ENCODE measurements around the gene SPINK1. TPM values are rescaled to one million over a fixed set of nuclear protein-coding genes. Genes with fewer than 3 reads are reported as not detected.
"Not testable (repeated sequence)": the region's sequence is repeated elsewhere in the genome, so short reads cannot be mapped to it uniquely, and the experiment has no call there.

Gene SPINK1
- total and polyA plus RNA-seq, 4 experiments from 2014 or later: not detected

DNA sequence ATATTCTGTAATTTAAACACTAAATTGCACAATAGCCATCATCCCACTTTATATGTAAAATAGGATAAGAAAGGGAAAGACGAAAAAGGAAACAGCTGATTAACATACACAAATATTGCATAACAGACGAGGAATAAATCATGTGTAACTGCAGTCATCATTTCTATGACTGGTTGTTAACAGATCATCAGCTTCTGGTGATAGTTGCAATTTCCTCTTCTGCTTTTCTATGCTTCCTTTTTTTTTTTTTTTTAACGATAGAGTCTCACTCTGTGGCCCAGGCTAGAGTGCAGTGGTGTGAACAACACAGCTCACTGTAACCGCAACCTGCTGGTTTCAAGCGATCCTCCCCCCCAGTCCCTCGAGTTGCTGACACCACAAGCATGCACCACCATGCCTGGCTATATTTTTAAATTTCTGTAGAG, 26.4 kb downstream of the SPINK1 start:
- no peak overlapping the region for H3K27ac Mint-ChIP-seq
- Histone ChIP-seq H3K27me3 (ENCODE audit: insufficient read depth, low read length) (no peaks in the 10 kb centered on the region), H3K9me3 (ENCODE audit: control insufficient read depth in 1 of 2, low read length in 2 of 2) (no peaks in the 10 kb centered on the region), H3K4me3 (ENCODE audit: low read length in 2 of 2) (no peak overlapping the region), H3K4me1 (ENCODE audit: insufficient read depth, low read length) (no peaks in the 10 kb centered on the region), H3K36me3 (ENCODE audit: insufficient read depth, low read length) (no peaks in the 10 kb centered on the region), H3K27ac (ENCODE audit: low read depth, low read length) (no peak overlapping the region)
- no peaks in the 10 kb centered on the region for H3K27me3 Mint-ChIP-seq
- H3K36me3 Mint-ChIP-seq: no peaks in the 10 kb centered on the region
- intact Hi-C loops (cut with micrococcal nuclease): no loop called here
- no peak overlapping the region for H3K4me3 Mint-ChIP-seq
- ChIA-PET CTCF (ENCODE audit: partially characterized antibody) (no interaction called here), POLR2A (ENCODE audit: partially characterized antibody) (no interaction called here)
- DNase-seq: peak in 3 of 5 donors; percentile 10 to 22 (median 19)
- H3K9me3 Mint-ChIP-seq: peaks cover 0 to 2% (median 0%) of the 10 kb centered on the region in 8 donors
- peaks cover 0 to 7% (median 2%) of the 10 kb centered on the region in 4 donors for H3K4me1 Mint-ChIP-seq

DNA sequence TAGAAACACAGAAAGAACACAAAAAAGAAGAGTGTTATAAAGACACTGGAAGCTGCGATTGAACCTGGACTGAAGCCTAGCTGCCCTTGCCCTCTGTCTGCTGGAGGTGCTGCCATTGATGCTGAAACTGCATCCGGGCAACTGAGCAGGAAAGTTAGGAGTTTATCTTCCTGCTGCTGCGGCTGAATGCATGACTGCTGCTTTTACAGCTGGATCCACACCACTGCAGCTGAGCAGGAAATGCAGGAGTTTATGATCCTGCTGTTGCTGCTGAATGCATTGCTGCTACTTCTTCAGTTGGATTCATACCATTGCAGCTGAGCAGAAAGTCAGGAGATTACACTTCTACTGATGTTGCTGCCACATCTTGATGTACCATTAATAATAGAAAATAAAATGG, 27.1 kb downstream of the SPINK1 start:
- H3K36me3 ChIP-seq (ENCODE audit: insufficient read depth, low read length): no peaks in the 10 kb centered on the region
- H3K9me3 Mint-ChIP-seq: peaks cover 0 to 2% (median 0%) of the 10 kb centered on the region in 8 donors
- ChIA-PET CTCF (ENCODE audit: partially characterized antibody) (no interaction called here), POLR2A (ENCODE audit: partially characterized antibody) (no interaction called here)
- H3K4me1 ChIP-seq (ENCODE audit: insufficient read depth, low read length): no peaks in the 10 kb centered on the region
- H3K4me3 Mint-ChIP-seq: no peak overlapping the region
- no peaks in the 10 kb centered on the region for H3K36me3 Mint-ChIP-seq
- DNase-seq: no peak
- no peaks in the 10 kb centered on the region for H3K9me3 ChIP-seq (ENCODE audit: control insufficient read depth in 1 of 2, low read length in 2 of 2)
- no peaks in the 10 kb centered on the region for H3K27me3 Mint-ChIP-seq
- peaks cover 0 to 7% (median 2%) of the 10 kb centered on the region in 4 donors for H3K4me1 Mint-ChIP-seq
- no peak overlapping the region for H3K27ac ChIP-seq (ENCODE audit: low read depth, low read length)
- intact Hi-C loops (cut with micrococcal nuclease): no loop called here
- no peak overlapping the region for H3K27ac Mint-ChIP-seq
- H3K4me3 ChIP-seq (ENCODE audit: low read length in 2 of 2): no peak overlapping the region
- H3K27me3 ChIP-seq (ENCODE audit: insufficient read depth, low read length): no peaks in the 10 kb centered on the region

DNA sequence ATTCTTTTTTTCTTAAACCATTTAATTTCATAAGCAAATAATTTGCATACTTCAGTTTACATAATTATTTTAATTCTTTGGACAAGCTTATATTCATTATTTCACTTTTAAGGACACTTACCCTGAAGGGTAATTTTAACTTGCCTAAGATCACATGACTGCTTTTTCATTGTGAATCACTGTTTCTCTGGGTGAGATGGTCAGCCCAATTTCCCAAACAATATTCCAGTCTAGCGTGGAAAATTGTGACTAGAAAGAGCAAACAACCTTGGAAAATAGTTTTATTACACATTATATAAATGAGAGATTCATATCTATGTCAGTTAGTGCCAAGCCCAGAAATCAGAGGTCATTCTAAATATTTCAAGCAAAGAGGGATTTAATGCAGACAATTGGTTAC, 27.5 kb downstream of the SPINK1 start:
- Mint-ChIP-seq H3K36me3 (no peaks in the 10 kb centered on the region), H3K9me3 (peaks cover 0 to 2% (median 0%) of the 10 kb centered on the region in 8 donors), H3K4me1 (peaks cover 0 to 7% (median 2%) of the 10 kb centered on the region in 4 donors), H3K27ac (no peak overlapping the region), H3K4me3 (no peak overlapping the region), H3K27me3 (no peaks in the 10 kb centered on the region)
- Histone ChIP-seq H3K9me3 (ENCODE audit: control insufficient read depth in 1 of 2, low read length in 2 of 2) (no peaks in the 10 kb centered on the region), H3K4me3 (ENCODE audit: low read length in 2 of 2) (no peak overlapping the region), H3K27me3 (ENCODE audit: insufficient read depth, low read length) (no peaks in the 10 kb centered on the region), H3K36me3 (ENCODE audit: insufficient read depth, low read length) (no peaks in the 10 kb centered on the region), H3K4me1 (ENCODE audit: insufficient read depth, low read length) (no peaks in the 10 kb centered on the region), H3K27ac (ENCODE audit: low read depth, low read length) (no peak overlapping the region)
- ChIA-PET CTCF (ENCODE audit: partially characterized antibody) (no interaction called here), POLR2A (ENCODE audit: partially characterized antibody) (no interaction called here)
- intact Hi-C loops (cut with micrococcal nuclease): no loop called here
- DNase-seq: no peak

DNA sequence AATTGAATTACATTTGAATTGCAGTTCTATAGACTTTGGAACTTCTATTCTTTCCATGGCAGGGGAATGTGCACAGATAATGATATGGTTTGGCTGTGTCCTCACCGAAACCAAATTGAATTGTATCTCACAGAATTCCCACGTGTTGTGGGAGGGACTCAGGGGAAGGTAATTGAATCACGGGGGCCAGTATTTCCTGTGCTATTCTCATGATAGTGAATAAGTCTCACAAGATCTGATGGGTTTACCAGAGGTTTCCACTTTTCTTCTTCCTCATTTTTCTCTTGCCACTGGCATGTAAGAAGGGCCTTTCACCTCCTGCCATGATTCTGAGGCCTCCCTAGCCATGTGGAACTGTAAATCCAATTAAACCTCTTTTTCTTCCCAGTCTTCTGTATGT, 28.3 kb downstream of the SPINK1 start:
- POLR2A ChIA-PET (ENCODE audit: partially characterized antibody); H3K4me3 ChIP-seq (ENCODE audit: low read length in 2 of 2); H3K9me3 ChIP-seq (ENCODE audit: control insufficient read depth in 1 of 2, low read length in 2 of 2); H3K9me3 Mint-ChIP-seq; H3K27me3 Mint-ChIP-seq; H3K4me1 Mint-ChIP-seq; H3K36me3 Mint-ChIP-seq; H3K27ac ChIP-seq (ENCODE audit: low read depth, low read length); H3K27ac Mint-ChIP-seq; H3K27me3 ChIP-seq (ENCODE audit: insufficient read depth, low read length); H3K4me3 Mint-ChIP-seq; H3K36me3 ChIP-seq (ENCODE audit: insufficient read depth, low read length); intact Hi-C loops (cut with micrococcal nuclease); H3K4me1 ChIP-seq (ENCODE audit: insufficient read depth, low read length); DNase-seq; CTCF ChIA-PET (ENCODE audit: partially characterized antibody): not testable (repeated sequence)

DNA sequence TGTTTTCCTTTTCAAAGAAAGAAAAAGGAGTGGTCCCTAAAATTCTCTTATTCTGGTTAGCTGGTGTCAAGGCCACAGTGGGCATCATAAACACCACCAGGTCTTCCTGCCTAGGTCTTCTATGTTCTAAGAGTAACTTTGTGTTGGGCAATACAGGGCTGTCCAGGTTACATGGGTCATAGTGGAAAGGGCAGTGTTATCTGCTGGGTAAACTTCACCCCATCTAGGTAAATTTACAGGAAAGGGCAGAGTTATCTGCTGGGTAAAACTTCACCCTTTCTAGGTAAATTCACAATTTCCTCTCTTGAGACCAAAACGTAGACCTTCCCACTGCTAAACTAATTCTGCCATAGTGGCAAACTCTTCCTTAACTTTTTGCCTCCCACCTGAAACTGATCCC, 30.0 kb downstream of the SPINK1 start:
- Histone ChIP-seq H3K36me3 (ENCODE audit: insufficient read depth, low read length) (no peaks in the 10 kb centered on the region), H3K4me1 (ENCODE audit: insufficient read depth, low read length) (no peaks in the 10 kb centered on the region), H3K27me3 (ENCODE audit: insufficient read depth, low read length) (no peaks in the 10 kb centered on the region), H3K9me3 (ENCODE audit: control insufficient read depth in 1 of 2, low read length in 2 of 2) (no peaks in the 10 kb centered on the region), H3K4me3 (ENCODE audit: low read length in 2 of 2) (no peak overlapping the region), H3K27ac (ENCODE audit: low read depth, low read length) (no peak overlapping the region)
- CTCF ChIA-PET (ENCODE audit: partially characterized antibody): no interaction called here
- H3K27ac Mint-ChIP-seq: no peak overlapping the region
- POLR2A ChIA-PET (ENCODE audit: partially characterized antibody): no interaction called here
- H3K36me3 Mint-ChIP-seq: no peaks in the 10 kb centered on the region
- H3K27me3 Mint-ChIP-seq: no peaks in the 10 kb centered on the region
- no peak for DNase-seq
- peaks cover 0 to 7% (median 2%) of the 10 kb centered on the region in 4 donors for H3K4me1 Mint-ChIP-seq
- intact Hi-C loops (cut with micrococcal nuclease): no loop called here
- peaks cover 0 to 4% (median 0%) of the 10 kb centered on the region in 8 donors for H3K9me3 Mint-ChIP-seq
- no peak overlapping the region for H3K4me3 Mint-ChIP-seq

DNA sequence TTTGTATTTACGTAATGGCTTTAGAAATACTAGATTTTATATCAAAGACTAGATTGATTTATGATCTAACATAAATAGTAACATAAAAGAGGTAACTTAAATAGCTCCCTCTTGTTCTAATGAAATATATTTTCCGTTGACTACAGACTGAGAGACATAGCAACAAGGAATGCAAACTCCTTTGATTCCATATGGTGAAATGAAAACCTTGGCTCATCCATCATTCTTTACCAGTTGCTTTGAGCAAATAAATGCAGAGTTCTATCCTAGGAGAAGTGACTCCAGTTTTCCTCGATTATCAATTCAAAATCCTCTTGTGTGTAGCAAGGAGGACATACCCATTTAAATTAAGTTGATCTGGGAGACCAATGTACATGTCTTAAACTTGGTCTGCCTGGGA, 31.0 kb downstream of the SPINK1 start:
- Mint-ChIP-seq H3K4me1 (peaks cover 0 to 7% (median 2%) of the 10 kb centered on the region in 4 donors), H3K27me3 (no peaks in the 10 kb centered on the region), H3K4me3 (no peak overlapping the region), H3K27ac (no peak overlapping the region), H3K9me3 (peaks cover 0 to 4% (median 0%) of the 10 kb centered on the region in 8 donors), H3K36me3 (no peaks in the 10 kb centered on the region)
- intact Hi-C loops (cut with micrococcal nuclease): no loop called here
- no peak for DNase-seq
- no peak overlapping the region for H3K27ac ChIP-seq (ENCODE audit: low read depth, low read length)
- ChIA-PET CTCF (ENCODE audit: partially characterized antibody) (no interaction called here), POLR2A (ENCODE audit: partially characterized antibody) (no interaction called here)
- H3K36me3 ChIP-seq (ENCODE audit: insufficient read depth, low read length): no peaks in the 10 kb centered on the region
- no peak overlapping the region for H3K4me3 ChIP-seq (ENCODE audit: low read length in 2 of 2)
- H3K27me3 ChIP-seq (ENCODE audit: insufficient read depth, low read length): no peaks in the 10 kb centered on the region
- H3K4me1 ChIP-seq (ENCODE audit: insufficient read depth, low read length): no peaks in the 10 kb centered on the region
- no peaks in the 10 kb centered on the region for H3K9me3 ChIP-seq (ENCODE audit: control insufficient read depth in 1 of 2, low read length in 2 of 2)

DNA sequence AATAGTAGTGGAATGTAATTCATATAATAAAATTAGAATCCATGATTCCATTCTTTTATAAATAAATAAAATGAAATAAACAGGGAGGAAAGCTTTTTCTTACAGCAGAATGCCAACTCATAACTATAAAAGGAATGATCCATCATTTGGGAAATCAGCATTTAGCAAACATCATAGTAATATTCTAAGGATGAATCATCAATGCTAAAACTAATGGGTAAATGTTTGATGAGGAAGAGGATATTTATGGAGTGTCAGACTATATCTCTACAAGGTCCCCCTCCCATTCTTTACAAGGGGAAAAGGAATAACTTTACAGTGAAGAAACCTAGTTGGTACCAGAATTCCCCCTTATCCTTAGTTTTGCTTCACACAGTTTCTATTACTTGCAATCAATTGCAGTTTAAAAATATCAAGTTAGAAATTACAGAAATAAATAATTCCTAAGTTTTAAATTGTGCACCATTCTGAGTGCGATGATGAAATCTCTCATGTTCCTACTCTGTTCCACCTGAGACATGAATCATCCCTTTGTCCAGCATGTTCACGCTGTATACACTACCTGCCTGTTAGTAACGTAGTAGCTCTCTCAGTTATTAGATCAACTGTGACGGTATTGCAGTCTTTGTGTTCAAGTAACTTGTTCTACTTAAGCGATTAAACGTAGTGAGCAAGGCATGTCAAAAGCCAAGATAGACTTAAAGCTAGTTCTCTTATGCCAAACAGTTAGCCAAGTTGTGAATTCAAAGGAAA, 34.7 kb downstream of the SPINK1 start:
- Histone ChIP-seq H3K9me3 (ENCODE audit: control insufficient read depth in 1 of 2, low read length in 2 of 2) (no peaks in the 10 kb centered on the region), H3K36me3 (ENCODE audit: insufficient read depth, low read length) (no peaks in the 10 kb centered on the region), H3K4me1 (ENCODE audit: insufficient read depth, low read length) (no peaks in the 10 kb centered on the region), H3K27me3 (ENCODE audit: insufficient read depth, low read length) (no peaks in the 10 kb centered on the region), H3K27ac (ENCODE audit: low read depth, low read length) (no peak overlapping the region), H3K4me3 (ENCODE audit: low read length in 2 of 2) (no peak overlapping the region)
- no peak for DNase-seq
- intact Hi-C loops (cut with micrococcal nuclease): no loop called here
- no peak overlapping the region for H3K27ac Mint-ChIP-seq
- H3K27me3 Mint-ChIP-seq: no peaks in the 10 kb centered on the region
- ChIA-PET POLR2A (ENCODE audit: partially characterized antibody) (no interaction called here), CTCF (ENCODE audit: partially characterized antibody) (interaction anchor here (1.1 kb wide), 1 partner anchor 26 kb away, joined by 3 read pairs; no protein-coding TSS in a partner anchor)
- peaks cover 0 to 4% (median 0%) of the 10 kb centered on the region in 8 donors for H3K9me3 Mint-ChIP-seq
- no peak overlapping the region for H3K4me3 Mint-ChIP-seq
- no peaks in the 10 kb centered on the region for H3K4me1 Mint-ChIP-seq
- H3K36me3 Mint-ChIP-seq: no peaks in the 10 kb centered on the region

Measured in CD4-positive, alpha-beta memory T cell (primary cell).